Hippocampal formation (tissue), 2 donors: ENCODE measurements around the gene LCN9.
"Not testable (repeated sequence)": the region's sequence is repeated elsewhere in the genome, so short reads cannot be mapped to it uniquely, and the experiment has no call there.

Source experiments
- DNase-seq, 2 donors: peaks; one replicate each; lab custom pipeline; 2025; lab: John Stamatoyannopoulos, UW

The LCN9 gene

DNA sequence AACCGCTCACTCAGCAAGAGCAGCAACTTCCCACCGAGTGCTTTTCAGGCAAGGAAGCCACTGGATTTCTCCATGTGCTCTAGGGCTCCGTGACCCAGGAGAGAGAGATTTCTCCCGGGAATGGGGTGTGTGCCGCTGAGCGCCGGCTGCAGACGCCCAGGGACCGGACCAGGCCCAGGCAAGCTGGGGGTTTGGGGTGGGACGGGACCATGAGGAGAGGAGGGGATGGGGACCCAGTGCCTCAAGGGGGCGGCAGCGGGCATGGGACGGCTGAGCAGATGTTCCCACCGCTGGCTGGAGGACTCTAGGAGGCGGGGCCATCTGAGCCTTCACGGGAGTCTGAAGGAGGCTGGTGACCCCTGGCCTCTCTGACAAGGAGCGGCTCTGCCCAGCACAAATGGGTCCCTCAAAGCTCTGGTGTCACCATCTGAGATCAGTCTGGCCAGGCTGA, 8.5 kb downstream of the LCN9 start:
- DNase-seq = no peak

GRCh38 chr9:135672786-135673185, 9.7 kb downstream of the LCN9 start:
- DNase-seq = not testable (repeated sequence)

- no peak for DNase-seq
Observed at GRCh38 chr9:135673941-135674340, 10.8 kb downstream of the LCN9 start.

GRCh38 chr9:135674977-135675376, 11.9 kb downstream of the LCN9 start:
- no peak for DNase-seq

GRCh38 chr9:135676891-135677290, 13.8 kb downstream of the LCN9 start:
- DNase-seq = no peak

DNA sequence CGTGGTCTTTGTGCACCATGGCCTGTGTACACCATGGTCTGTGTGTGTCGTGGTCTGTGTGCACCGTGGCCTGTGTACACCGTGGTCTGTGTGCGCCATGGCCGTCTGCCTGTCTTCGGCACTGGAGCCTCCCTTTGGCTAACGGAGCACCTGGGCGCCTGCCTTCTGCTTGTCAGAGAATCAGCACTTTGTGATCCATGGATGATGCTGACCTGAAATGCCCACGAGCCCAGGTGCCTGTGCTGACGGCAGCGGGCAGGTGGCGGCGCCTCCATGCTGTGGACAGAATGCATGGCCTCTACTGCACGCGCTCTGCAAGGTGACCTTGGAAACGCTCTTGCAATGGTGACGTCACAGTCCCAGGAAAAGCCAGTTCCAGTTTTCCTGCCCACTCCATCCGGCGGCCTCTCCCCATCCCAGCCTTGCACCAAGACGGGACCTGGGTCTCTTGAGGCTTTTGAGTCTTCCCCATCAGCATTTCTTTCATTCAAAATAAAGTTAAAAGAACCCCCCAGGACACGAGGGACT, 14.6 kb downstream of the LCN9 start:
- no peak for DNase-seq

DNA sequence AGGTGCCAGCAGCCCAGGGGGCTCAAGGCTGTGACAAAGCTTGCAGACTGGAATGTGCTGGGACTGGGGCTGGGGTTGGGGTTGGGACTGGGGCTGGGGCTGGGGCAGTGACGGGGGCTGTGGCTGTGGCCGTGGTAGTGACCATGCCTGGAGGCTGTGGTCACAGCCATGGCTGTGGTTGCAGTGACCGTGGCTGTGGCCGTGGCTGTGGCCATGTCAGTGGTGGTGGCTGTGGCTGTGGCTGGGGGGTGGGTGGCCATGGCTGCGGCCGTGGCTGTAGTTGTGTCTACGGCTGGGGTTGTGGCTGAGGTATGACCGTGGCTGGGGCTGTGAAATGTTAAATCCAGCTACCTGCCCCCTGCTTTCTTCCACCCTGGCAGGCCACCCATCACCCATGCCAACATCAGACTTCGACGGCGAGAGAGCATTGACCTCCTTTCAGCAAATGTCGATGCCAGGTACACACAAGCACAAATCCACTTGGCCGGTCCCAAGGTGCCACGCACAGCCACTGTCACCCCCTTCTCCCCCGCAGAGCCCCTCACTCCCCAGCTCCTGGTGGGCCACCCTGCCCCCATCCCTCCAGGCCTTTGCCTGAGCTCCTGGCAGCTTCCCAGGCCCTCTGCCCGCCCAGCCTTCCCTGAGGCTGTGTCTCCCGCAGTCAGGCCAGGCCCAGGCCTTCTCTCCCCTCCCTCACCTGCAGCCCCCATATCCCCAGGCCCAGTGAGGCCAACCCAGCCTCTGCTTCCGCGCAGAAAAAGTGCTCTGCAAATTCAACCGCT, 15.3 kb downstream of the LCN9 start:
- no peak for DNase-seq

GRCh38 chr9:135680056-135680455, 16.9 kb downstream of the LCN9 start:
- DNase-seq = no peak

GRCh38 chr9:135681161-135681560, 18.1 kb downstream of the LCN9 start:
- no peak for DNase-seq

DNA sequence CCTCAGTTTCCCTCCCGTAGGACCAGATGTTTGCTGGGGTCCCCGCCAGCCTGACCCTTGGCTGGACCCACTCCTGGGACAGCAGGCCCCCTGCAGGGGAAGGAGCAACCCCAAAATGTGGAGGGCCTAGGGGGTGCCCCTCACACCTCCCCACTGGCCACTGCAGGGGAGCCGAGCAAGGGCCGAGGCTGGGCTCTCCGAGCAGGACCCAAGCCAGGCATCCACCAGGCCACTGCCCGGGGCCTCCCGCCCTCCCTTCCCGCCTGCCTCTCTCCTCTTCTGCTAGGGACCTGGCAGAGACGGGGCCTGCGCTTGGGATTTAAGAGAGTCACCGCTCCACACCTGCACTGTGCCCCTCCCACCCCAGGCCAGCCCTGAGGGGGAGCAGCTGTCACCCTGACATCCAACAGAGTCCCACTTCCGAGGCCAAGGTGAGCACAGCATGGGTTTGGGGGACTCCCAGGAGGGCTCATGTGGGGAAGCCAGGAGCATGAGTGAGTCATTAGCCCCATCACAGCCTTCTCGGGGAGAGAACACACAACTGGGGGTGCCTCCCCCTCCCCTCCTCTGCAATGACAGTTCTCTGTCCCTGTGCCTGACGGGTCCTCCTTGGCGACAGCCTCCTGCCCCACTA, 20.4 kb downstream of the LCN9 start:
- no peak for DNase-seq

GRCh38 chr9:135684691-135685090, 21.6 kb downstream of the LCN9 start:
- no peak for DNase-seq

DNA sequence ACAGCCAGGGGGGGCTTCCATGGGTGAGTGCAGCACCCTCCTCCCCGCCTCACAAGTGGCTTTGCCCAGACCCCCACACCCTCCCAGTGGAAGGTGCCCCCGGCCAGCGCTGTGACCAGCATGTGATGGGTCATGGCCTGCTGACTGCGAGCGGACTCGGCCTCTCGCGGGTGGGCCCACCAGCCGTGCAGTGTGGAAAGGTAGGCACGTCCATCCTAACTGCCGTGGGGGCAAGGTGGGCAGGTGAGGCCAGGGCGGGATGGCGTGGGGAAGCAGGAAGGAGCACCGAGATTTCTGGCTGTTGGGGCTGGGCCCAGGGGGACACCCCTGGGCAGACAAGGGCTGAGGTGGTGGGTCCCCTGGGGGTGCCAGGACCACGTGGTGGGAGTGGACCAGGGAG, 24.1 kb downstream of the LCN9 start:
- no peak for DNase-seq

GRCh38 chr9:135689011-135689410, 25.9 kb downstream of the LCN9 start:
- DNase-seq = no peak

- no peak for DNase-seq
Observed at GRCh38 chr9:135690836-135691570, 27.9 kb downstream of the LCN9 start.

DNA sequence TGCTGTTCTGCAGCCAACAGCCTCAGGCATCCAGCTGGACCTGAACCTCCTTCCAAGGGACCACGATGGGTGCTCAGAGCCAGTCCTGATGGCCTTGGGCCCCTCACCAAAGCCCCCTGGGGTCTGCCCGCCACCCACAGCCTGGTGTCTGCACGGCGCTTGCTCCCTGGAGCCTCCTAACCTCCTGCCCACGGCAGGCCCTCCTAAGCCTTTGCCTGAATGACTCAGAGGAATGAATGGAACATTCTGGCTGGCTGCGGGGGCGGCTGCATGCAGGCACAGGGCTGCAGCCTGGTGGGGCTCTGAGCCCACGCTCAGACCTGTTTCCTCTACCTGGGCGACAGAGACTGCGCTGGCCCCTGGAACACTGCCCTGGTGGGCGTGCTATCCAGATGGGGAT, 29.3 kb downstream of the LCN9 start:
- no peak for DNase-seq

GRCh38 chr9:135693265-135693664, 30.2 kb downstream of the LCN9 start:
- DNase-seq = no peak

DNA sequence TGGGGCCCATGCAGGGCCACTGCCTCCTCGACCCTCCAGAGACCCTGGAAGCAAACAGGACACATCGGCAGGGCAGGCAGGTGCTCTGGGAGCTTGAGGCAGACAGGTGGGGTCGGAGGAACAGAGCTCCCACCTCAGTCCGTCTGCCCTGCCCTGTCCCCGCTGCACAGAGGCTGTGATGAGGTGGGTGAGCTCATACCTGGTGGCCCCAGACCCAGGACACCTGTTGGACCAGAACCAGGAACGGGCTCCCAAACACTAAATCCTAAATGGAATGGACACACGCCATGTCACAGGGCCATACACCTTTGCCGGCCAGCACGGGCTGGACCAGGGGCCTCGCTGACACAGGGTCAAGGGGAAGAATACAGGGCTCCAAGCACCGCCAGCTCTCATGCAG, 30.7 kb downstream of the LCN9 start:
- DNase-seq = no peak

- no peak for DNase-seq
Observed at GRCh38 chr9:135694414-135694813, 31.3 kb downstream of the LCN9 start.

DNA sequence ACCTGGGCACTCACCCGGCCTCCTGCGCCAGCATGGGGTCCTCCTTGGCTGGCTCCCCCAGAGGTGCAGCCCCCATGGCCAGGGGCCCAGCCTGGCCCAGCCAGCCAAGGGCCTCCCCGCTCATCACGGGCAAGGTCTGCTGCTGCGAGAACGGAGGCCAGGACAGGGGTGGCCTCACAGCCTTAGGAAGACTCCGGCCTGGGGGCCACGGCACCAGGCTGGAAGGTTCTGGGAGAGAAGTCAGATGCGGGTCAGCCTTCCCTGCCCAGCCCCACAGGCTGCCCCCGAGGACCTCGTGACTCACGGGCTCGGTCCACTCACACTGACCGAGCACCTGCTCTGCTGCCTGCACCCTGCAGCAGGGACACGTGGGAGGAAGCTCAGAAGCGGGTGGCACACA, 31.9 kb downstream of the LCN9 start:
- no peak for DNase-seq

DNA sequence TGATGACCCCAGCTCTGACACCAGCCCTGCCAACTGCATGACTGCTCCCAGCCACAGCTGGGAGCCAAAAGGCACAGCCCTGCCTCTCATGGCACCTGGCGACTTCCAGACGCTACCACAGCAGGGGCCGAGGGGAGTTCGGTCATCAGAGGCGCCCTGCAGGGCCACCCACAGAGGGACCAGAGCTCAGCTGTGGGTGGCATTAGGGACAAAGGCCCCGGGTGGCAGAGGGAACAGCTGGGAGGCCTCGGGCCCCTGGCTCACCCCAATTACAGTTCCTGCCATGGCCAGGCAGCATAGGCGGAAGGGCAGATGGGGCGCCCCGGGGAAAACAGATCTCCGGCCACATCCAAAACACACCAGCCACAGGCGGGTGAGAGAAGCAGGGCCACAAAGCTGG, 32.5 kb downstream of the LCN9 start:
- DNase-seq = no peak

DNA sequence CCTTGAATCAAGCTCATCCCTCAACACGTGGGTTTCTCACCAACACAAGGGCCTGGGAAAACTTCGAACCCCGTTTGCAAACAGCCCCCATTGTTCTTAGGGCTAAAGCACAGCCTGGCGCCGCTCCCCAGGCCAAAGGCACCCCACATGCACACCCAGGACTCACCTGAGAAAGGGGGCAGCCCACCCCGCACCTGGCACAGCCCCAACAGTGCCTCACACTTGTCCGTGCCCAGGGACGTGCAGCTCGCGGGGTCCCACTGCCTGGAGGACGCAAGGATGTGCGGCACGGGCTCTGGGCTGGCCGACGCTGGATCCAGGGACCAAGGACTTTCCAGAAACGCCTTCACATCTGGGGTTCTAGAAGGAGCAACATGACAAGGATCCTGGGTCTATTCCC, 33.3 kb downstream of the LCN9 start:
- no peak for DNase-seq

DNA sequence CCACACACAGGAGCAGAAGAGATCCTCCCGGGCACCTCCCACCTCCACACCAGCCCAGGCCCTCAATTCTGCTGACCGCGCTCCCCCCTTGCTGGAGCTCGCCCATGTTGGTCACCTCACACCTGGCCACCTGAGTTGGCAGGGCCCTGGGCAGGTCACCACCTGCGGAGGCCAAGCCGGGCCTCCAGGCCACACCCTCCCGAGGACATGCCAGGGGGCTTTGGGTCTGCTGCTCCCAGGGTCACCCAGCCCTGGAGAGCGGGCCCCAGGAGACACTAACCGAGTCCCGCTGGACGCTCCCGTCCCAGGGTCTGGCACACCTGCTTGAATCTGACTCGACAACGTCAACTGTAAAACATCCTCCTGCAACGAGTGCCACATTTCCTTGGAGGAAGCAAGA, 34.1 kb downstream of the LCN9 start:
- DNase-seq = no peak

GRCh38 chr9:135698236-135698635, 35.1 kb downstream of the LCN9 start:
- no peak for DNase-seq
